Measurements from ENCODE around the gene BCL2L15. TPM values are rescaled to one million over a fixed set of nuclear protein-coding genes. Genes with fewer than 3 reads are reported as not detected.

The BCL2L15 gene
- polyA plus RNA-seq, 1 donor: 0.66 TPM

Other genes starting within 250 kb of the BCL2L15 start
- 15.3 TPM for gene PHTF1, start 128.1 kb downstream of the BCL2L15 start, polyA plus RNA-seq (ENCODE audit: insufficient read length)
- gene RSBN1, start 75.1 kb downstream of the BCL2L15 start, polyA plus RNA-seq (ENCODE audit: insufficient read length): 14.1 TPM
- gene PTPN22, start 15.9 kb downstream of the BCL2L15 start, polyA plus RNA-seq (ENCODE audit: insufficient read length): 0.26 TPM
- 25.8 TPM for gene AP4B1, start 17.2 kb upstream of the BCL2L15 start, polyA plus RNA-seq (ENCODE audit: insufficient read length)
- gene DCLRE1B, start 17.7 kb upstream of the BCL2L15 start, polyA plus RNA-seq (ENCODE audit: insufficient read length): 7.7 TPM
- 27.3 TPM for gene HIPK1, start 41.7 kb upstream of the BCL2L15 start, polyA plus RNA-seq (ENCODE audit: insufficient read length)
- 149 TPM for gene OLFML3, start 91.9 kb upstream of the BCL2L15 start, polyA plus RNA-seq (ENCODE audit: insufficient read length)

All from hindlimb muscle (tissue), 1 donor.